H9 (cell line): Measurements from ENCODE around the gene DIO2. TPM values are rescaled to one million over a fixed set of nuclear protein-coding genes. Genes with fewer than 3 reads are reported as not detected.

ENCODE experiments used
- DNase-seq: peaks from one replicate; pipeline ENCODE4 v3.0.0-alpha.2; 2017
- H2AFZ ChIP-seq: one replicate; pipeline ENCODE4 v1.6.1; 2013; ENCODE audit warnings: mild to moderate bottlenecking, low read length, control low read depth, moderate library complexity
- H2AK5ac ChIP-seq: 2 replicates; pipeline ENCODE4 v1.6.1; 2013; ENCODE audit warnings: low read length, control low read depth, mixed read lengths; ENCODE audit not compliant: insufficient read length
- H2BK120ac ChIP-seq: one replicate; pipeline ENCODE4 v1.6.1; 2013; ENCODE audit warnings: low read depth, mild to moderate bottlenecking, low read length, control low read depth, inconsistent platforms; ENCODE audit not compliant: poor library complexity, severe bottlenecking
- H2BK12ac ChIP-seq: 2 replicates; pipeline ENCODE4 v1.6.1; 2013; ENCODE audit warnings: low read length, control low read depth, mixed read lengths, low read depth; ENCODE audit not compliant: insufficient read length
- H2BK15ac ChIP-seq: 2 replicates; pipeline ENCODE4 v1.6.1; 2013; ENCODE audit warnings: low read depth, low read length, control low read depth
- H2BK20ac ChIP-seq: one replicate; pipeline ENCODE4 v1.6.1; 2013; ENCODE audit warnings: low read depth, mild to moderate bottlenecking, low read length, control low read depth, inconsistent platforms; ENCODE audit not compliant: poor library complexity, severe bottlenecking
- H2BK5ac ChIP-seq: 2 replicates; pipeline ENCODE4 v1.6.1; 2013; ENCODE audit warnings: low read length, control low read depth, mixed read lengths; ENCODE audit not compliant: insufficient read length
- H3K14ac ChIP-seq: 2 replicates; pipeline ENCODE4 v1.6.1; 2013; ENCODE audit warnings: low read length, control low read depth; ENCODE audit not compliant: insufficient read depth
- H3K18ac ChIP-seq: 2 replicates; pipeline ENCODE4 v1.6.1; 2013; ENCODE audit warnings: low read depth, mild to moderate bottlenecking, mixed read lengths, low read length, control low read depth; ENCODE audit not compliant: insufficient read length
- H3K23ac ChIP-seq: 2 replicates; pipeline ENCODE4 v1.6.1; 2013; ENCODE audit warnings: low read length, control low read depth, mixed read lengths, low read depth; ENCODE audit not compliant: insufficient read length
- H3K23me2 ChIP-seq: 2 replicates; pipeline ENCODE4 v1.6.1; 2013; ENCODE audit warnings: low read depth, mild to moderate bottlenecking, mixed read lengths, low read length, control low read depth; ENCODE audit not compliant: insufficient read length, poor library complexity, severe bottlenecking
- H3K27ac ChIP-seq: 2 replicates; pipeline ENCODE4 v1.5.1; 2013; ENCODE audit warnings: low read length, control low read depth, mixed read lengths, low read depth; ENCODE audit not compliant: insufficient read length
- H3K27me3 ChIP-seq: 2 replicates; pipeline ENCODE4 v1.6.1; 2013; ENCODE audit warnings: low read length, control low read depth, inconsistent platforms; ENCODE audit not compliant: insufficient read depth
- H3K4ac ChIP-seq: 2 replicates; pipeline ENCODE4 v1.6.1; 2013; ENCODE audit warnings: low read depth, mild to moderate bottlenecking, control low read depth, inconsistent platforms, low read length, moderate library complexity
- H3K4me1 ChIP-seq: 2 replicates; pipeline ENCODE4 v1.6.1; 2013; ENCODE audit warnings: low read length, control low read depth, inconsistent platforms; ENCODE audit not compliant: insufficient read depth
- H3K4me2 ChIP-seq: 2 replicates; pipeline ENCODE4 v1.6.1; 2013; ENCODE audit warnings: low read length, control low read depth, mixed read lengths; ENCODE audit not compliant: insufficient read length, insufficient read depth
- H3K56ac ChIP-seq: 2 replicates; pipeline ENCODE4 v1.6.1; 2013; ENCODE audit warnings: low read depth, mild to moderate bottlenecking, mixed read lengths, low read length, control low read depth; ENCODE audit not compliant: insufficient read length
- H3K79me1 ChIP-seq: 2 replicates; pipeline ENCODE4 v1.6.1; 2013; ENCODE audit warnings: low read depth, mild to moderate bottlenecking, moderate library complexity, low read length, control low read depth, inconsistent platforms; ENCODE audit not compliant: insufficient read depth, poor library complexity, severe bottlenecking
- H3K79me2 ChIP-seq: 2 replicates; pipeline ENCODE4 v1.6.1; 2013; ENCODE audit warnings: low read length, control low read depth, inconsistent platforms; ENCODE audit not compliant: insufficient read depth
- H3K9ac ChIP-seq: 2 replicates; pipeline ENCODE4 v1.6.1; 2013; ENCODE audit warnings: low read length, control low read depth, mixed read lengths; ENCODE audit not compliant: insufficient read length; ENCODE audit errors: extremely low read depth
- H3K9me3 ChIP-seq: one replicate; pipeline ENCODE4 v1.6.1; 2013; ENCODE audit warnings: low read depth, low read length, inconsistent platforms; ENCODE audit not compliant: control insufficient read depth
- H3T11ph ChIP-seq: one replicate; pipeline ENCODE4 v1.6.1; 2013; ENCODE audit warnings: mild to moderate bottlenecking, low read length, control low read depth, inconsistent platforms
- H4K20me1 ChIP-seq: one replicate; pipeline ENCODE4 v1.6.1; 2013; ENCODE audit not compliant: control insufficient read depth, insufficient read length, insufficient read depth
- H4K5ac ChIP-seq: 2 replicates; pipeline ENCODE4 v1.6.1; 2013; ENCODE audit warnings: low read depth, mild to moderate bottlenecking, mixed read lengths, low read length, control low read depth; ENCODE audit not compliant: insufficient read length
- H4K8ac ChIP-seq: replicated peaks from 2 replicates; pipeline ENCODE4 v1.6.1; 2013; ENCODE audit warnings: low read length, control low read depth, mixed read lengths, low read depth; ENCODE audit not compliant: insufficient read length
- H4K91ac ChIP-seq: 2 replicates; pipeline ENCODE4 v1.6.1; 2013; ENCODE audit warnings: low read depth, mild to moderate bottlenecking, moderate library complexity, mixed read lengths, low read length, control low read depth; ENCODE audit not compliant: insufficient read length
- H3K27ac Mint-ChIP-seq, 3 experiments: 2 replicates in 2 of 3; 3 replicates in 1 of 3; pipeline ENCODE4 v1.8.0; 2020 to 2021; ENCODE audit warnings: mixed read lengths in 3 of 3, mild to moderate bottlenecking in 1 of 3, moderate library complexity in 1 of 3
- H3K27me3 Mint-ChIP-seq: 2 replicates; pipeline ENCODE4 v1.8.0; 2021; ENCODE audit warnings: low read depth, mild to moderate bottlenecking, moderate library complexity, mixed read lengths
- H3K36me3 Mint-ChIP-seq, 3 experiments: 2 replicates in 2 of 3; 3 replicates in 1 of 3; pipeline ENCODE4 v1.8.0; 2020 to 2021; ENCODE audit warnings: low read depth in 3 of 3, mixed read lengths in 3 of 3; ENCODE audit not compliant: insufficient read depth in 1 of 3
- H3K4me1 Mint-ChIP-seq, 2 experiments: 2 replicates each; pipeline ENCODE4 v1.8.0; 2020; ENCODE audit warnings: mixed read lengths in 2 of 2
- H3K4me3 Mint-ChIP-seq, 2 experiments: 2 replicates in 1 of 2; 3 replicates in 1 of 2; pipeline ENCODE4 v1.8.0; 2020 to 2021; ENCODE audit warnings: mild to moderate bottlenecking in 2 of 2, mixed read lengths in 2 of 2, moderate library complexity in 1 of 2
- H3K9me3 Mint-ChIP-seq, 2 experiments: 2 replicates in 1 of 2; 3 replicates in 1 of 2; pipeline ENCODE4 v1.8.0; 2020; ENCODE audit warnings: mild to moderate bottlenecking in 2 of 2, mixed read lengths in 2 of 2, moderate library complexity in 1 of 2
- CTCF ChIP-seq: fragments of 200-600 bp; sonication (generic); conservative IDR thresholded peaks from 3 replicates; pipeline ENCODE4 v1.8.0; 2021; ENCODE audit warnings: antibody characterized with exemption, mild to moderate bottlenecking
- WGBS: extraction: QIAGEN DNeasy Blood & Tissue Kit; methylation state at CpG from one replicate; pipeline ENCODE4 v1.1.7; 2013; ENCODE audit warnings: missing lambda C conversion rate, low lambda C conversion rate, mixed read lengths; ENCODE audit not compliant: insufficient read length; ENCODE audit errors: extremely low coverage; 5-methylcytosine and 5-hydroxymethylcytosine counted together
- total RNA-seq: library from RNA; stranded (reverse); gene quantifications from 2 replicates; pipeline ENCODE4 v1.2.1, GENCODE V29; 2021

The DIO2 gene
- total RNA-seq, 1 experiment from 2014 or later = not detected

DNA sequence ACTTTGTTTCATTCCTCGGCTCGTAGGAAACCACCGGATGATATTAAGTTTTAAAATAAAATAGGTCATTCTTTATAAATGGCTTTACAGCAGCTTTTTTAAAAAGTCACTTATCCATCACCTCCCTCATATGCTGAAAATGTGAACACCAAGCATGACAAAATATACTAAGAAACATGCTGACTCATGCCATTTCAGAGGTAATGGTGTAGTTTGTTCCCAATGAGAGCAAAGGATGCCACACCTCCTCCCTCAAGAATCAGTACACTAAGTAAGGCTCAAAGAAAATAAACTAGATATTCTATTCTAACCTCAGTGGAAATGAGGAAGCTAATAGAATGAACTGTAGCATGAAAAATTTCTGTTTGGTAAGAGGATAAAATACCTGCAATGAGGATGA is 5.5 kb upstream of the DIO2 start:
- no peak overlapping the region for H3T11ph ChIP-seq
- no peak overlapping the region for H2AFZ ChIP-seq
- Mint-ChIP-seq H3K4me1 (peaks cover 9 to 12% of the 10 kb centered on the region in 2 experiments), H3K36me3 (no peaks in the 10 kb centered on the region), H3K27me3 (0 out of 2 replicates have a peak, but pooled peaks cover 2% of the 10 kb centered on the region), H3K27ac (no peak overlapping the region), H3K4me3 (no peak overlapping the region), H3K9me3 (no peaks in the 10 kb centered on the region)
- no peak overlapping the region for H4K91ac ChIP-seq
- H2BK15ac ChIP-seq = no peak overlapping the region
- no peak overlapping the region for H3K4me2 ChIP-seq
- no peaks in the 10 kb centered on the region for H4K20me1 ChIP-seq
- H2BK5ac ChIP-seq = no peak overlapping the region
- no peaks in the 10 kb centered on the region; the same call in 1 of the 2 replicates for H3K4me1 ChIP-seq
- no peak overlapping the region for H3K18ac ChIP-seq
- DNase-seq = no peak
- no peak for TF ChIP-seq CTCF
- no peaks in the 10 kb centered on the region for H3K27me3 ChIP-seq
- no peak overlapping the region for H4K8ac ChIP-seq
- H3K9ac ChIP-seq = no peak overlapping the region
- H2BK12ac ChIP-seq = no peak overlapping the region
- no peak overlapping the region for H3K23ac ChIP-seq
- H3K79me1 ChIP-seq = no peaks in the 10 kb centered on the region
- no CpG with 5 or more reads among the region's 3 CpGs for WGBS
- no peak overlapping the region for H3K56ac ChIP-seq
- no peak overlapping the region for H4K5ac ChIP-seq
- no peaks in the 10 kb centered on the region for H3K9me3 ChIP-seq
- H3K79me2 ChIP-seq = no peaks in the 10 kb centered on the region
- no peak overlapping the region for H2BK20ac ChIP-seq
- H2AK5ac ChIP-seq = no peak overlapping the region
- no peak overlapping the region for H3K4ac ChIP-seq
- H3K23me2 ChIP-seq = no peaks in the 10 kb centered on the region
- H2BK120ac ChIP-seq = no peak overlapping the region
- no peak overlapping the region for H3K14ac ChIP-seq
- no peak overlapping the region for H3K27ac ChIP-seq
